Measurements from ENCODE around the gene BTG3.

The BTG3 gene

DNA sequence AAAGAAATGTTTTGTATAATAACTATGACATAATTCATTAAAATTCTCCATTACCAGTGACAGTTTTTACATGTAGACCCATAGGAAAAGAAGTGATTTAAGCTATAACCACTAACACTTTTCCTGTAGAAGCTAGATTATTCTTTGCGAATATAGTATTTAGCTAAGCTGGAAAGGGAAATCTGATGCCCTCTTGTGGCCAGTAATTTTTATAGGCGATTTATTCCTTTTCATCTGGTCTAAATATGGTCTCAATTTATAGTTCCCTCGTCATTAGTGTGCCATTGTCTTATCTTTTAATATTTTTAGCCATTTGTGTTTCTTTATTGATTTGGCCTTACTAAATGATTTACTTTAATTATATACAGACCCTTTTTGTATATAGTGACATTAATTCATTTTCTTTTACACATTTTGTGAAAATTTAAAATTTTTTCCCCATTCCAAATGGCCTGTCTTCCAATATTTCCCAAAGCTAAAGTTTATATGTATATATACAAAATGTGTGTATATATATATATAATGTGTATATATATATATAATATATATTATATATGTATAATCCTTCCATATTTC, 26.7 kb downstream of the BTG3 start:
- DNase-seq (ENCODE audit: low read depth, low spot score), result no peak

DNA sequence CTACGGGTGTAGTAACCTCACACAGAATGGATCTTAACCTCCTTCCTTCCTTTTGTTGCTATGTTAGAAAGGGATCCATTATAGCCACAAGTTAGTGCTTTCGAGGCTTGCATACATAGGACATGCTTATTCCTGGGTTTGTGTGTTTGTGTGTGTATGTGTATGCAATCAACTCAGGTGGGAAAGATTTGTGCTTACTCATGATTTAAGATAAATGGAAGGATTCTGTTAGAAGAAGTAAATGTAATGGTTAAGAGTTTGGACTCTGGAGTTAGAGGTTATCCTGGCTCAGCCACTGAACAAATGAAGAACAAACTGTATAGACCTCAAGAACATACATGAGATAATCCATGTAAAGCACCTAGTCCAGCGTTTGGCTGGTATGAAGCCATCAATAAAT, 28.8 kb downstream of the BTG3 start:
- DNase-seq (ENCODE audit: low read depth, low spot score), result no peak

DNA sequence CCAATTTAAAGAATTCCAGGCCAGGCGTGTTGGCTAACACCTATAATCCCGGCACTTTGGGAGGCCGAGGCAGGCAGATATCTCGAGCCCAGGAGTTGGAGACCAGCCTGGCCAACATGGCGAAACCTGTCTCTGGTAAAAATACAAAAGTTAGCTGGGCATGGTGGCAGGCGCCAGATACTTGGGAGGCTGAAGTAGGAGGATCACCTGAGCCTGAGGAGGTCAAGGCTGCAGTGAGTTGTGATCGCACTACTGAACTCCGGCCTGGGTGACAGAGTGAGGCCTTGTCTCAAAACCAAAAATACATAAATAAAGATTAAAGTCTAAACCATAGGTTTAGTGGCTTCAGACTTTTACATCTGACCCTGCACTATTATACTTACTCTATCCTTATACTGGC, 32.4 kb downstream of the BTG3 start:
- no peak for DNase-seq (ENCODE audit: low read depth, low spot score)

DNA sequence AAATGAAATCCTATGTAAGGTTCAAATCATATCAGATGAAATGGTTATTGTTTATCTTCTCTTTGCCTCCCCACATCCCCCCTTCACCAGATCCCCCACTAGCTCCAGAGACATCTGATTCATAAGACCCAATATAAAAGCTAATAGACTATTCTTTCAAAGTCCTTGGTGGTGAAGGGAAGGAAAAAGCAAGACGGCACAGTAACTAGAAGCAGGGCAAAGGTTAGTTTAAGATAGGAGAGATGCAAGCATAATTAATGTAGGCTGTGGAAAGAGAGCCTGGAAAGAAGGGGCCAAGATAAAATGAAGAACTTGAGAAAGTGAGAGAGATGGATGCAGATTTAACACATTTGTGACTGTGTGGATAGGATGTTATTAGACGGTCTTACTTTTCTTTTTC, 33.8 kb downstream of the BTG3 start:
- DNase-seq (ENCODE audit: low read depth, low spot score), result no peak

- DNase-seq (ENCODE audit: low read depth, low spot score), result no peak
Observed at GRCh38 chr21:17578162-17578561, 34.5 kb downstream of the BTG3 start.

DNA sequence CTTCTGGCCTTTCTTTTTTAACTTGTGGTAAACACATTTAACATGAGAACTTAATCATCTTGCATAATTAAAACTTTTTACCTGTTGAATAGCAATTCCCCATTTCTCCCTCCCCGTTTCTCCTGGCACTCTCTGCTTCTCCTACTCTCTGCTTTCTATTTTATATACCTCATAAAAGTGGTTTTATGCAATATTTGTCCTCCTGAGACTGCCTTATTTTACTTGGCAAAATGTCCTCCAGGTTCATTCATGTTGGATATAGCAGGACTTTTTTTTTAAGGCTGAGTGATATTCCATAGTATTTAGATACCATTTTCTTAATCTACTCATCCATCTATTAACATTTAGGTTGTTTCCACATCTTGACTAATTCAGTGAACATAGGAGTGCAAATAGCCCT, 35.0 kb downstream of the BTG3 start:
- DNase-seq (ENCODE audit: low read depth, low spot score), result no peak

GRCh38 chr21:17576080-17576835, 36.4 kb downstream of the BTG3 start:
- DNase-seq (ENCODE audit: low read depth, low spot score), result no peak

- no peak for DNase-seq (ENCODE audit: low read depth, low spot score)
Observed at GRCh38 chr21:17575076-17575475, 37.6 kb downstream of the BTG3 start.

- no peak for DNase-seq (ENCODE audit: low read depth, low spot score)
Observed at GRCh38 chr21:17572431-17572830, 40.3 kb downstream of the BTG3 start.

- DNase-seq (ENCODE audit: low read depth, low spot score), result no peak
Observed at GRCh38 chr21:17570786-17571185, 41.9 kb downstream of the BTG3 start.

- no peak for DNase-seq (ENCODE audit: low read depth, low spot score)
Observed at GRCh38 chr21:17560377-17561025, 52.2 kb downstream of the BTG3 start.

- peak; percentile 19 for DNase-seq (ENCODE audit: low read depth, low spot score)
Observed at GRCh38 chr21:17554679-17555465, 57.8 kb downstream of the BTG3 start.

DNA sequence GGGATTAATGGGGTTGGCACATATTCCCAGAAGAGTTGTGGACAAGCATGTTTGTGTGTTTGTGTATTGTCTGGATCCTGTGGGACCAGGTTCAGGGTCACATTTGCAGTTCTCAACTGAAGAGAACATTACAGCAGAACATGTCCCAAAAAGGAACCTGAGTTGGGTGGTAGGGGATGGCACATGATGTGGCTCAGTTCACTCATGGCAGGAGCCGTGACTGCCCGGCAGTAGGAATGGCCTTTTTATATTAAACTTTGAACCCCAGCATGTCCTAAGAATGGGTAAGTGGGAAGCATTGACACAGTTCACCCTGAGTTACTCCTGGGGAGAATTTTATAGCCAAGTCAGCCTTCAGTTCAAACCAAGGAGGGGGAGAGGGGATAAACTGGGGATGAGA, 58.6 kb downstream of the BTG3 start:
- DNase-seq (ENCODE audit: low read depth, low spot score), result no peak

- no peak for DNase-seq (ENCODE audit: low read depth, low spot score)
Observed at GRCh38 chr21:17552410-17552809, 60.3 kb downstream of the BTG3 start.

- DNase-seq (ENCODE audit: low read depth, low spot score), result no peak
Observed at GRCh38 chr21:17550671-17551308, 61.9 kb downstream of the BTG3 start.

DNA sequence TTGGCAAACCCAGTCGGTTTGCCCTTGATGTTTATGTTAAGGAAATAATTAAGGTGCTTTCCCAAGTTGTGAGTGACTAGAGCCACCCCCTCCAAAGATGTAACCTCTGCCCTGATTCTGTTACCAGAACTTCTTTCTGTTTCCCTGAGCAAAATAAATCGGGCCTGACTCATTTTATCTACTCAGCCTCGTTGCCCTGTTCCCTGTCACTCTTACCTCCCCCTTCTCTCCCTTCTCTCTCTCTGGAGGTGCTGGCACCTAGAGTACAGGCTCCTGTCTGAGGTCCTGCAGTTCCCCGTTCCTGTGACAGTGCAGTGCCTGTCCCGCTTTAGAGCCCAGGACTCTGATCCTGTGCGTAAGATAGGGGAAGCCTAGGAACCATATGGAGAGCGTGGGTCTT, 64.4 kb downstream of the BTG3 start:
- no peak for DNase-seq (ENCODE audit: low read depth, low spot score)

GRCh38 chr21:17545007-17545406, 67.7 kb downstream of the BTG3 start:
- no peak for DNase-seq (ENCODE audit: low read depth, low spot score)

Measured in ELF-1 (cell line).